ENCODE measurements around the gene GAS7.

DNA sequence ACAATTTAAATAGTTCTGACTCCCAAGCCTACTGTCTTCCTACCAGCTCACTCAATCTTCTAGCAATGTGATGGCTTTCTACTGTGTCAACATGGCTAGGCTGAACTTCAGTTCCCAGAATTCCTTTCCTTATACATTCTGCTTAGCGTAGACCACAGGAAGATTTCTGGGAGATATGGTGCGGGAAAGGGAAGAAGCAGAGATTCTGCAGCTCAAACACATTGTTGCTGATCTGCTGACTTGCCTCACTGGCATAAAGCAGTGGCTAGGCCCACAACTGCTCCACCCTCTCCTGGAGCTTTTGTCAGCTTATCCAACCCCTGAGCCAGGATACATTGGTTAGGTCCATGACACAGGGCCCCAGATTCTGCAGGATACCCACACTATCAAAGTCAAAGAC, 58.8 kb downstream of the GAS7 start:
- TF ChIP-seq, protein P1, sequence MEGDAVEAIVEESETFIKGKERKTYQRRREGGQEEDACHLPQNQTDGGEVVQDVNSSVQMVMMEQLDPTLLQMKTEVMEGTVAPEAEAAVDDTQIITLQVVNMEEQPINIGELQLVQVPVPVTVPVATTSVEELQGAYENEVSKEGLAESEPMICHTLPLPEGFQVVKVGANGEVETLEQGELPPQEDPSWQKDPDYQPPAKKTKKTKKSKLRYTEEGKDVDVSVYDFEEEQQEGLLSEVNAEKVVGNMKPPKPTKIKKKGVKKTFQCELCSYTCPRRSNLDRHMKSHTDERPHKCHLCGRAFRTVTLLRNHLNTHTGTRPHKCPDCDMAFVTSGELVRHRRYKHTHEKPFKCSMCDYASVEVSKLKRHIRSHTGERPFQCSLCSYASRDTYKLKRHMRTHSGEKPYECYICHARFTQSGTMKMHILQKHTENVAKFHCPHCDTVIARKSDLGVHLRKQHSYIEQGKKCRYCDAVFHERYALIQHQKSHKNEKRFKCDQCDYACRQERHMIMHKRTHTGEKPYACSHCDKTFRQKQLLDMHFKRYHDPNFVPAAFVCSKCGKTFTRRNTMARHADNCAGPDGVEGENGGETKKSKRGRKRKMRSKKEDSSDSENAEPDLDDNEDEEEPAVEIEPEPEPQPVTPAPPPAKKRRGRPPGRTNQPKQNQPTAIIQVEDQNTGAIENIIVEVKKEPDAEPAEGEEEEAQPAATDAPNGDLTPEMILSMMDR (IDR thresholded peaks at IDR 0.05): no peak
- no peak for TF ChIP-seq POLR2A (IDR thresholded peaks at IDR 0.05)
